BJ (cell line): ENCODE data around the gene CFL1. TPM values are rescaled to one million over a fixed set of nuclear protein-coding genes. Genes with fewer than 3 reads are reported as not detected.

Source experiments
- CTCF ChIA-PET: fragments of 350-600 bp; formaldehyde crosslinking; extraction: SDS; loops from one replicate; lab custom pipeline; 2021; ENCODE audit warnings: antibody characterized with exemption, inconsistent platforms; lab: Yijun Ruan, JAX
- POLR2A ChIA-PET: fragments of 300-600 bp; sonication (Branson Sonifier 250); formaldehyde crosslinking; extraction: SDS; loops from one replicate; lab custom pipeline; 2021; ENCODE audit warnings: antibody characterized with exemption; lab: Charles Lee
- DNase-seq: peaks from one replicate; pipeline ENCODE4 v3.0.0-alpha.2; 2011; ENCODE audit warnings: low read depth
- H3K27me3 ChIP-seq: 2 replicates; pipeline ENCODE4 v1.6.0; 2011; ENCODE audit warnings: low read length; ENCODE audit not compliant: control insufficient read depth, insufficient read depth
- H3K36me3 ChIP-seq: 2 replicates; pipeline ENCODE4 v1.5.1; 2011; ENCODE audit warnings: low read length; ENCODE audit not compliant: control insufficient read depth, insufficient read depth
- H3K4me3 ChIP-seq: 2 replicates; pipeline ENCODE4 v1.5.1; 2011; ENCODE audit warnings: low read depth, mild to moderate bottlenecking, control low read depth, low read length
- polyA plus RNA-seq: library from polyadenylated mRNA; depleted of rRNA; stranded (reverse); fragments of >200 nt; gene quantifications from 2 replicates; pipeline ENCODE4 v1.2.3, GENCODE V29; 2011; rRNA removed
- TF ChIP-seq, protein P1 (sequence below): IDR thresholded peaks from 2 replicates; pipeline ENCODE4 v1.5.1; 2011; ENCODE audit warnings: low read depth, mild to moderate bottlenecking, control low read depth, inconsistent platforms, low read length, moderate library complexity; ENCODE audit not compliant: insufficient read depth

CFL1 gene
- polyA plus RNA-seq, 1 experiment, result 2,736 TPM

DNA sequence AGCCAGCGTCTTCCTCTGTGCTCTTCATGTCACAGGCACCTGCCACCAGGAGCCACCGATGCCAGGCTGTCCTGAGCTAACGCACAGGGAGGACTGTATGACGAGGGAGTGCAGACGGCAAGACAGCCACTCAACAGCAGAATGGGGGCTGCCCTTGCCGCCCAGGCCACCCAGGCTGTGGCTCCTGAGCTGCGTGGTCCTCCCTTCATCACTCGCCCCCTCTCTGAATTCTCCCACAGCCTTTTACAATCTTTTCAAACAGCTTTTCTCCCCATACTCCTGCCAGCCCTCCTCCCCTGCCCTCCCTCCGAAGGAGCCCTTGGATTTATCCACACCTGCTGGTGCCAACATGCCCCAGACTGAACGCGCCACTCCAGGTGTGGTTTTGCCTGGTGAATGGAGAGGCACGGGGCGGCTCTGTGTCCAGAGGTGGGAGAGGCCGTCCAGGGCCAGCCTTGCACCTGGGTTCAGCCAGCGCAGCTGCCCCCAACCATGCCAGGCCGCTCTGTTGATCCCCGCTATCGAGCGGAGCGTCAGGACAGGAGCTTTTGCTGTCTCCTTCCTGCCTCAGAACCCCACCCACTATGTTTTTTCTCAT lies 49.1 kb downstream of the CFL1 start:
- no peak overlapping the region for H3K4me3 ChIP-seq
- ChIA-PET POLR2A (no interaction called here), CTCF (interaction anchor here (2.2 to 3.2 kb wide), 2 partner anchors 9 to 29 kb away, joined by 8 to 15 read pairs; no protein-coding TSS in a partner anchor)
- H3K36me3 ChIP-seq, result no peaks in the 10 kb centered on the region
- TF ChIP-seq, protein P1, sequence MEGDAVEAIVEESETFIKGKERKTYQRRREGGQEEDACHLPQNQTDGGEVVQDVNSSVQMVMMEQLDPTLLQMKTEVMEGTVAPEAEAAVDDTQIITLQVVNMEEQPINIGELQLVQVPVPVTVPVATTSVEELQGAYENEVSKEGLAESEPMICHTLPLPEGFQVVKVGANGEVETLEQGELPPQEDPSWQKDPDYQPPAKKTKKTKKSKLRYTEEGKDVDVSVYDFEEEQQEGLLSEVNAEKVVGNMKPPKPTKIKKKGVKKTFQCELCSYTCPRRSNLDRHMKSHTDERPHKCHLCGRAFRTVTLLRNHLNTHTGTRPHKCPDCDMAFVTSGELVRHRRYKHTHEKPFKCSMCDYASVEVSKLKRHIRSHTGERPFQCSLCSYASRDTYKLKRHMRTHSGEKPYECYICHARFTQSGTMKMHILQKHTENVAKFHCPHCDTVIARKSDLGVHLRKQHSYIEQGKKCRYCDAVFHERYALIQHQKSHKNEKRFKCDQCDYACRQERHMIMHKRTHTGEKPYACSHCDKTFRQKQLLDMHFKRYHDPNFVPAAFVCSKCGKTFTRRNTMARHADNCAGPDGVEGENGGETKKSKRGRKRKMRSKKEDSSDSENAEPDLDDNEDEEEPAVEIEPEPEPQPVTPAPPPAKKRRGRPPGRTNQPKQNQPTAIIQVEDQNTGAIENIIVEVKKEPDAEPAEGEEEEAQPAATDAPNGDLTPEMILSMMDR, result no peak
- peaks cover 9% of the 10 kb centered on the region for H3K27me3 ChIP-seq
- no peak for DNase-seq

DNA sequence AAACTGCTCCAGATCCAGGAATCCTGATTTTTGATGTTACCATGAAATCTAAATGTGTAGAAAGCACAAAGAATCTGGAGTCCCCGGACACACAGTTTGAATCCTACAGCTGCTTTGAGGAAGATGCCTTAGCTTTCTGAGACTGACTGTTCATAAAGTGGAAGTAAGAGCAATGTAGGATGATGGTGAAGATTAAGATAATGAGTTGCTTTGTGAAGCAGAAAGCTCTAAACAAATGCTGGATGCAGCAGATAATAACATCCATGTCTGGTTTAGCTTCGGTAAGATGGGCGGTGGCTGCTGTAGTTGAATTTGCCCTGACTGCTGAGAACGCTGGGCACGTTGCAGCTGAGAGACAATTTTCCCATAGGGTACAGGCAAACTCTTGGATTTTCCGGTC lies 51.0 kb downstream of the CFL1 start:
- Histone ChIP-seq H3K36me3 (no peaks in the 10 kb centered on the region), H3K27me3 (peaks cover 16% of the 10 kb centered on the region), H3K4me3 (no peak overlapping the region)
- CTCF ChIA-PET, result interaction anchor here (0.9 to 3.2 kb wide), 3 partner anchors 11 to 28 kb away, joined by 3 to 15 read pairs (median 3); no protein-coding TSS in a partner anchor
- POLR2A ChIA-PET, result no interaction called here
- TF ChIP-seq, protein P1, result no peak
- DNase-seq, result no peak

Other genes with a start within 250 kb of the CFL1 start
- 11.7 and 18.1 TPM in 2 replicates for gene MAP3K11, start 244.0 kb downstream of the CFL1 start, polyA plus RNA-seq
- 9.8 and 19.7 TPM in 2 replicates for gene PCNX3, start 242.4 kb downstream of the CFL1 start, polyA plus RNA-seq
- 13.4 and 21.6 TPM in 2 replicates for gene SIPA1, start 220.1 kb downstream of the CFL1 start, polyA plus RNA-seq
- gene RELA, start 195.3 kb downstream of the CFL1 start, polyA plus RNA-seq, result 27.6 and 46.2 TPM in 2 replicates
- 31.4 and 50.9 TPM in 2 replicates for gene KAT5, start 145.9 kb downstream of the CFL1 start, polyA plus RNA-seq
- 28.0 and 33.9 TPM in 2 replicates for gene RNASEH2C, start 137.4 kb downstream of the CFL1 start, polyA plus RNA-seq
- gene AP5B1, start 77.2 kb downstream of the CFL1 start, polyA plus RNA-seq, result 4.6 and 7.5 TPM in 2 replicates
- gene OVOL1, start 71.1 kb downstream of the CFL1 start, polyA plus RNA-seq, result not detected in 2 replicates
- gene SNX32, start 24.2 kb downstream of the CFL1 start, polyA plus RNA-seq, result 0.13 and 0.22 TPM in 2 replicates
- gene MUS81, start 2.3 kb upstream of the CFL1 start, polyA plus RNA-seq, result 31.1 and 63.8 TPM in 2 replicates
- 258 and 497 TPM in 2 replicates for gene EFEMP2, start 14.6 kb upstream of the CFL1 start, polyA plus RNA-seq
- 0.15 and 0.21 TPM in 2 replicates for gene CTSW, start 21.7 kb upstream of the CFL1 start, polyA plus RNA-seq
- 136 and 199 TPM in 2 replicates for gene FIBP, start 30.3 kb upstream of the CFL1 start, polyA plus RNA-seq
- gene CCDC85B, start 32.5 kb upstream of the CFL1 start, polyA plus RNA-seq, result 23.7 and 33.4 TPM in 2 replicates
- gene FOSL1, start 42.2 kb upstream of the CFL1 start, polyA plus RNA-seq, result 8.2 and 10.3 TPM in 2 replicates
- gene C11orf68, start 60.9 kb upstream of the CFL1 start, polyA plus RNA-seq, result 49.8 and 81.9 TPM in 2 replicates
- 137 and 141 TPM in 2 replicates for gene DRAP1, start 61.2 kb upstream of the CFL1 start, polyA plus RNA-seq
- gene TSGA10IP, start 87.3 kb upstream of the CFL1 start, polyA plus RNA-seq, result not detected in 2 replicates
- gene SART1, start 103.6 kb upstream of the CFL1 start, polyA plus RNA-seq, result 12.0 and 13.2 TPM in 2 replicates
- 24.0 and 27.7 TPM in 2 replicates for gene EIF1AD, start 144.0 kb upstream of the CFL1 start, polyA plus RNA-seq
- gene BANF1, start 144.3 kb upstream of the CFL1 start, polyA plus RNA-seq, result 210 and 223 TPM in 2 replicates
- 4.8 and 5.9 TPM in 2 replicates for gene CST6, start 153.8 kb upstream of the CFL1 start, polyA plus RNA-seq
- gene CATSPER1, start 168.3 kb upstream of the CFL1 start, polyA plus RNA-seq, result 0.56 and 0.69 TPM in 2 replicates
- not detected in 2 replicates for gene GAL3ST3, start 191.0 kb upstream of the CFL1 start, polyA plus RNA-seq
- gene SF3B2, start 194.2 kb upstream of the CFL1 start, polyA plus RNA-seq, result 70.3 and 82.7 TPM in 2 replicates
- gene PACS1, start 212.1 kb upstream of the CFL1 start, polyA plus RNA-seq, result 34.3 and 35.8 TPM in 2 replicates